ENCODE results near the gene WNT1.

Gene WNT1

GRCh38 chr12:48937170-48937569 lies 41.0 kb upstream of the WNT1 start:
- 0 out of 2 replicates have a peak, but pooled peaks have one; percentile 5 for TF ChIP-seq CTCF (conservative IDR thresholded peaks at IDR 0.05; ENCODE audit: low read length)
- no peak overlapping the region for H3K4me3 ChIP-seq (ENCODE audit: low read length)
- no peak for DNase-seq (ENCODE audit: low read depth)

GRCh38 chr12:48938805-48939204 lies 39.3 kb upstream of the WNT1 start:
- TF ChIP-seq CTCF (conservative IDR thresholded peaks at IDR 0.05; ENCODE audit: low read length), result no peak
- no peak for DNase-seq (ENCODE audit: low read depth)

GRCh38 chr12:48940181-48940580 lies 37.9 kb upstream of the WNT1 start:
- TF ChIP-seq CTCF (conservative IDR thresholded peaks at IDR 0.05; ENCODE audit: low read length), result no peak
- no peak overlapping the region for H3K4me3 ChIP-seq (ENCODE audit: low read length)
- no peak for DNase-seq (ENCODE audit: low read depth)

More at GRCh38 chr12:48938805-48939204, 39.3 kb upstream of the WNT1 start:
- no peak overlapping the region for H3K4me3 ChIP-seq (ENCODE audit: low read length)

GRCh38 chr12:48943221-48943620 lies 34.9 kb upstream of the WNT1 start:
- no peak for TF ChIP-seq CTCF (conservative IDR thresholded peaks at IDR 0.05; ENCODE audit: low read length)
- DNase-seq (ENCODE audit: low read depth), result no peak
- no peak overlapping the region for H3K4me3 ChIP-seq (ENCODE audit: low read length)

GRCh38 chr12:48946205-48946604 lies 31.9 kb upstream of the WNT1 start:
- TF ChIP-seq CTCF (conservative IDR thresholded peaks at IDR 0.05; ENCODE audit: low read length), result no peak
- no peak overlapping the region for H3K4me3 ChIP-seq (ENCODE audit: low read length)
- no peak for DNase-seq (ENCODE audit: low read depth)

- no peak overlapping the region for H3K4me3 ChIP-seq (ENCODE audit: low read length)
- DNase-seq (ENCODE audit: low read depth), result no peak
- TF ChIP-seq CTCF (conservative IDR thresholded peaks at IDR 0.05; ENCODE audit: low read length), result no peak
Measured at GRCh38 chr12:48946943-48947342, 31.2 kb upstream of the WNT1 start.

GRCh38 chr12:48947727-48948126 lies 30.4 kb upstream of the WNT1 start:
- TF ChIP-seq CTCF (conservative IDR thresholded peaks at IDR 0.05; ENCODE audit: low read length), result no peak
- DNase-seq (ENCODE audit: low read depth), result no peak

More at GRCh38 chr12:48947727-48948126, 30.4 kb upstream of the WNT1 start:
- no peak overlapping the region for H3K4me3 ChIP-seq (ENCODE audit: low read length)
